Stimulated activated CD4-positive, alpha-beta T cell treated with anti-CD3 and anti-CD28 coated beads, Interleukin-1b, Interleukin-23, amount 100 ng/mL, for 48 hours (primary cell): ENCODE measurements around the gene GNB1L.

Experiments used
- DNase-seq: peaks from one replicate; pipeline ENCODE4 v3.0.0-alpha.2; 2020

GNB1L gene

GRCh38 chr22:19745155-19746101, 109.2 kb downstream of the GNB1L start:
- no peak for DNase-seq

GRCh38 chr22:19744350-19745006, 110.2 kb downstream of the GNB1L start:
- no peak for DNase-seq

- no peak for DNase-seq
These were observed 111.0 kb downstream of the GNB1L start for GRCh38 chr22:19743651-19744050.

- DNase-seq = no peak
These were observed 111.6 kb downstream of the GNB1L start for GRCh38 chr22:19743081-19743480.

GRCh38 chr22:19742160-19743066, 112.3 kb downstream of the GNB1L start:
- no peak for DNase-seq

GRCh38 chr22:19741053-19741452, 113.6 kb downstream of the GNB1L start:
- DNase-seq = no peak

GRCh38 chr22:19740586-19740985, 114.1 kb downstream of the GNB1L start:
- DNase-seq = no peak

GRCh38 chr22:19739911-19740449, 114.7 kb downstream of the GNB1L start:
- DNase-seq = no peak

- no peak for DNase-seq
These were observed 115.2 kb downstream of the GNB1L start for GRCh38 chr22:19739448-19739895.

- DNase-seq = no peak
These were observed 115.8 kb downstream of the GNB1L start for GRCh38 chr22:19738664-19739447.

- DNase-seq = no peak
These were observed 116.6 kb downstream of the GNB1L start for GRCh38 chr22:19737846-19738663.

- DNase-seq = no peak
These were observed 118.8 kb downstream of the GNB1L start for GRCh38 chr22:19735665-19736510.

- DNase-seq = no peak
These were observed 119.8 kb downstream of the GNB1L start for GRCh38 chr22:19734837-19735382.

GRCh38 chr22:19734163-19734562, 120.5 kb downstream of the GNB1L start:
- DNase-seq = no peak

- DNase-seq = no peak
These were observed 120.9 kb downstream of the GNB1L start for GRCh38 chr22:19733755-19734154.
